Astrocyte of the spinal cord (primary cell): ENCODE results near the gene KRTAP5-6.

Source experiments
- DNase-seq: peaks from one replicate; pipeline ENCODE4 v3.0.0; 2011; ENCODE audit warnings: low read depth, low spot score
- H3K4me3 ChIP-seq: 2 replicates; pipeline ENCODE4 v1.5.1; 2011; ENCODE audit warnings: low read depth, mild to moderate bottlenecking, low read length, moderate library complexity
- in situ Hi-C: cut with HindIII; loops from 2 replicates; pipeline ENCODE4 v1.10.0; 2017; ENCODE audit warnings: low sequenced_read_pairs
- TF ChIP-seq, protein P1 (sequence below): IDR thresholded peaks from 2 replicates; pipeline ENCODE4 v1.5.1; 2012; ENCODE audit warnings: low read depth, mild to moderate bottlenecking, low read length, inconsistent platforms

The KRTAP5-6 gene, protein sequence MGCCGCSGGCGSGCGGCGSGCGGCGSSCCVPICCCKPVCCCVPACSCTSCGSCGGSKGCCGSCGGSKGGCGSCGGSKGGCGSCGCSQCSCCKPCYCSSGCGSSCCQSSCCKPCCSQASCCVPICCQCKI

DNA sequence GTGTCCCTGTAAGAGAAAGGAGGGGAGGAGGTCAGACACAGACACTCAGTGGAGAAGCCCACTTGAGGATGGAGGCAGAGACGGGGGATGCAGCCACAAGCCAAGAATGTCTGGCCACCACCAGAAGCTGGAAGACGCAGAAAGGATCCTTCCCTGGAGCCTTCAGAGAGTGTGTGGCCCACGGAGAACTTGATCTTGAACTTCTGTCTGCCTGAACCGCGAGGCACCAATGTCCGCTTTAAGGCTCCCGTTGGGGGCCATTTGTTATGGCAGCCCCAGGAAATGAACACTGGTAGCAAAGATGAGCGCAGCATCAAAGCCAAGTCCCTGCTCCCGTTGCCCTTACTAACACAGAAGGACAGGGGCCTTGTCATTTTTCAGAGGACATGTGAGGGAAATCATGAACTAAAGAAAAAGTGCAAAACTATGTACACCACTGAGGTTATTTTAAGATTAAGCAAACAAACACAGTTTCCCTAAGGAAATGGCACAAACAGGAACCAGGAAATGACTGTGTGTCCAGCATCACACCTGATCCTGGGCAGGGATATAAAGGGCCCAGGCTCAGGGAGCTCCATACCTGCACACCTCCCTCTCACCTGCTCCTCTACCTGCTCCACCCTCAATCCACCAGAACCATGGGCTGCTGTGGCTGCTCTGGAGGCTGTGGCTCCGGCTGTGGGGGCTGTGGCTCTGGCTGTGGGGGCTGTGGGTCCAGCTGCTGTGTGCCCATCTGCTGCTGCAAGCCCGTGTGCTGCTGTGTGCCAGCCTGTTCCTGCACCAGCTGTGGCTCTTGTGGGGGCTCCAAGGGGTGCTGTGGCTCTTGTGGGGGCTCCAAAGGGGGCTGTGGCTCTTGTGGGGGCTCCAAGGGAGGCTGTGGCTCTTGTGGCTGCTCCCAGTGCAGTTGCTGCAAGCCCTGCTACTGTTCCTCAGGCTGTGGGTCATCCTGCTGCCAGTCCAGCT is at the start of gene KRTAP5-6:
TSS of gene KRTAP5-6 (plus strand) at position 588 of the 963 bp plus-strand sequence. CDS start at position 639, 51 bp downstream.
- in situ Hi-C loops = no loop called here
- TF ChIP-seq, protein P1, sequence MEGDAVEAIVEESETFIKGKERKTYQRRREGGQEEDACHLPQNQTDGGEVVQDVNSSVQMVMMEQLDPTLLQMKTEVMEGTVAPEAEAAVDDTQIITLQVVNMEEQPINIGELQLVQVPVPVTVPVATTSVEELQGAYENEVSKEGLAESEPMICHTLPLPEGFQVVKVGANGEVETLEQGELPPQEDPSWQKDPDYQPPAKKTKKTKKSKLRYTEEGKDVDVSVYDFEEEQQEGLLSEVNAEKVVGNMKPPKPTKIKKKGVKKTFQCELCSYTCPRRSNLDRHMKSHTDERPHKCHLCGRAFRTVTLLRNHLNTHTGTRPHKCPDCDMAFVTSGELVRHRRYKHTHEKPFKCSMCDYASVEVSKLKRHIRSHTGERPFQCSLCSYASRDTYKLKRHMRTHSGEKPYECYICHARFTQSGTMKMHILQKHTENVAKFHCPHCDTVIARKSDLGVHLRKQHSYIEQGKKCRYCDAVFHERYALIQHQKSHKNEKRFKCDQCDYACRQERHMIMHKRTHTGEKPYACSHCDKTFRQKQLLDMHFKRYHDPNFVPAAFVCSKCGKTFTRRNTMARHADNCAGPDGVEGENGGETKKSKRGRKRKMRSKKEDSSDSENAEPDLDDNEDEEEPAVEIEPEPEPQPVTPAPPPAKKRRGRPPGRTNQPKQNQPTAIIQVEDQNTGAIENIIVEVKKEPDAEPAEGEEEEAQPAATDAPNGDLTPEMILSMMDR = no peak
- no peak for DNase-seq
- no peak within 1 kb of the TSS for H3K4me3 ChIP-seq

DNA sequence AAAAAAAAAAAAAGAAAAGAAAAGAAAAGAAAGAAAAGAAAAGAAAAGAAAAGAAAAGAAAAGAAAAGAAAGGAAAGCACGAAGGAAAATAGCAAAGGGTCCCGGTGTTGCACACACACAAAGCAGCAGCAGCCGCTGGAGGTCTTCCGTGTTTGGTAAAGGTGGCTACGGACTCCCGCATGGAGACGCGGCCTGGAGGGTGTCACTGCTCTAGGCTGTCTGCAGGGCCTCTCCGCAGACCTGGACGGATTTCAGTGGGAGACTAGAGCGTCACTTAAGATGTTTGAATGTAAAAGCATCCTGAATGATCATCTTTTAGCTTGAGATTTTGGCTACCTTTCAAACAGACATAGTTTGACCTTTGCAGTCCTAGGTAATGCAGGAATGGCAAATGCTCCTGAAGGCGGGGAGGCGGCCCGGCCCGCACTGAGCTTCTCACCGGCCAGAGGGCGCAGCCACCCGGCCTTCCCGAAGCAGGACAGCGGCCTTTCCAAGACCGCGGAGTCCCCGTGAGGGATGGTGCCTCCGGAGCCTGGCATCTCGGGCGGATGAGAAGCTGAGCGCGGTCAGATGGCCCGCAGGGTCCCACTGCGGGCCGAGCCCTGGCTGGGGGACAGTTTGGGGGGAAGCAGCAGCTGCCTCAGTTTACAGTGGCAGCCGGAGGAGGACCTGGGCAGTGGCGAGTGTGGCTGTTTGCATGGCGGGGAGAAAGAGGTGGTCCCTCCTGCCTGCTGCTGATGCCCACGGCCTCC is 48.9 kb upstream of the KRTAP5-6 start:
- H3K4me3 ChIP-seq = no peak overlapping the region
- TF ChIP-seq, protein P1 = no peak
- DNase-seq = no peak
- in situ Hi-C loops = no loop called here

DNA sequence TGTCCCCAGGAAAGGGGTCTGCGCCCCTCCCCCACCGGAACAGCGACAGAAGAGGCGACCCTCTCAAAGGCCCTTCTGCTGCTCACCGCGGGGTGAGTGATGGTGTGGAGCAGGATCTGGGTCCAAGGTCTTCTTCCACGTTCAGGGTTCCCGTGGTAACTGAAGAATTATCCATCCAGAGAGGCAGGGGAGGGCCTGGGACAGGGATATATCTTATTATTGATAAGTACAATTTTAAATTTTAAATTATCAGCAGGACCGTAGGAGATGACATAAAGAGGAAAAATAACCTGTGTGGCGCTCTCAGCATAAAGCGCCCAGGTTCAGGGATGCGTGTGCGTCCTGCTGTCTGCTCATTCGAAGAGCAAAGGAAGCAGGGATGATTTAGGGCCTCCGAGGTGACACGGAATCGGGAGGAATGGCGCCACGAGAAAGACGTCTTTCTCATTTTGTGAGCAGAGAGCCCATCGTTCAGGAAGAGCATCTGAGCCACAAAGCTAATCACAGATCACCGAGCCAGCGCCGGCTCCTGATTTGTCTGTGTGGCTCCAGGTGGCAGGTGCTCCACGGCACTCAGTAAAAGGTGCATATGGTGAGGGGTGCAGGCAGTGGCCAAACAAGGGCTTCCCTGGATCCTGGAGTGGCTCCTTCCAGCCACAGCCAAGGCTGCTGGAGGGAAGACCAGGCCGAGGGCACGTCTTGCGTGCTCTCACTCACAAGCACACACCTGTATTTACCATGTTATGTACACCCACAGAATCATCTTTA is 48.2 kb upstream of the KRTAP5-6 start:
- no peak for DNase-seq
- in situ Hi-C loops = no loop called here
- no peak overlapping the region for H3K4me3 ChIP-seq
- TF ChIP-seq, protein P1 = no peak

DNA sequence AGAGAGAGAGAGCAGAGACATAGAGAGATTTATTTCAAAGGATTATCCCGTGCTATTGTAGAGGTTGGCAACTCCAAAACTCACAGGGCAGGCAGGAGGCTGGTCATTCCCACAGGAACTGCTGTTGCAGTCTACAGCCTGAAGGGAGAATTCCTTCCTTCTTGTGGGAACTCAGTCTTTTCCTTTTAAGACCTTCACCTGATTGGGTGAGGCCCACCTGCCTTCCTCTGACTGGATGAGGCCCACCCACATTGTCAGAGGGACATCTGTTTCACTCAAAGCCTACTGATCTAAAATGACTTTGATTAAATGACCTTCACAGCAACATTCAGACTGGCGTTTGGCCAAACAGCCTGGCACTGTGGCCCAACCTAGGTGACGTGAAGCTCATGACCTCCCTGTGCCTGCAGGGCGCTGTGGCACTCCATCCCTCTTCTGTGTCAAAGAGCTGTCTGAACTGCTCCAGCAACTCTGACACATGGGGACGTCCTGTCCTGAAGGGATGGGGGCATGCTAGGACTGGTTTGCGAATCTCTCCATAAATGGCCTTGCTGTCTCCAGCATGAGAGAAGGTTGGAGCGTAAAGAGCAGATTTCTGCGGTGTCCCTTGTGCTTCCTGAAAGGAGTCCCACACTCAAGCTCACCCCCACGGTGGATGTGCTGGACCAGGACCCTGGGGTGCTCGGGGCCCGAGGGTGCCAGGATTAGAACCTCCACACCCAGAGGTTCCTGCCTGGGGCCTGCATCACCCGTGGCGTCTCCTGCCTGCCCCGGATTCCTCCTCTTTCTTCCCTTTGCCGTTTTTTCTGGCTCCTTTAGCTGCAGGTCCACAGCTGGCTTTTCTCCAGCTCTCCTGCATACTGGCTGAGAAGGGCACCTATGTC is 46.7 kb upstream of the KRTAP5-6 start:
- no peak overlapping the region for H3K4me3 ChIP-seq
- TF ChIP-seq, protein P1 = no peak
- in situ Hi-C loops = no loop called here
- DNase-seq = no peak

DNA sequence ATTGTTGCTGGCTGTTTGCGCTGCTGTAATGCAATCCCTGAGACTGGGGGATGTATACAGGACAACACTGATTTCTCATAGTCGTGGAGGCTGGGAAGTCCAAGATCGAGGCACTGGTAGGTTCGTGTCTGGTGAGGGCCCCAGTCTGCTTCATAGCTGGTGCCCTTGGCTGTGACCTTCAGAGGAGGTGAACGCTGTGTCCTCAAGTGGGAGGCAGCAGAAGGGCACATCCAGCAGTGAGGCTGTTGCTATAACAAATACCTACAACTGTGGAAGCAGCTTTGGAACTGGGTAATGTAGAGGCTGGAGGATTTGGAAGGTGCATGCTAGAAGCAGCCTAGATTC is 46.1 kb upstream of the KRTAP5-6 start:
- DNase-seq = no peak
- TF ChIP-seq, protein P1 = no peak
- no peak overlapping the region for H3K4me3 ChIP-seq
- in situ Hi-C loops = no loop called here
